Natural killer cell (primary cell): Measurements from ENCODE around the gene TCL1B. TPM values are rescaled to one million over a fixed set of nuclear protein-coding genes. Genes with fewer than 3 reads are reported as not detected.
"Not testable (repeated sequence)": the region's sequence is repeated elsewhere in the genome, so short reads cannot be mapped to it uniquely, and the experiment has no call there.

Experiments
- ATAC-seq, 3 donors: fragments of 150-1000 bp in 2 of 3; fragments of 200-7000 bp in 1 of 3; cut with Tn5 transposase; 1 replicate in 1 of 3; 2 replicates in 2 of 3; pipeline ENCODE4 v1.10.0; 2021; ENCODE audit warnings: mild to moderate bottlenecking in 2 of 3, moderate library complexity in 2 of 3
- DNase-seq, 2 donors: peaks; one replicate each; pipeline versions ENCODE4 v3.0.0 to v3.0.0-alpha.2; 2013 to 2021; ENCODE audit warnings: mixed read lengths in 1 of 2
- H3K27ac ChIP-seq: one replicate; pipeline ENCODE4 v1.5.1; 2013; ENCODE audit warnings: mild to moderate bottlenecking, low read length
- H3K27me3 ChIP-seq: one replicate; pipeline ENCODE4 v1.6.1; 2013; ENCODE audit warnings: low read length; ENCODE audit not compliant: control insufficient read depth, insufficient read depth
- H3K36me3 ChIP-seq: one replicate; pipeline ENCODE4 v1.6.1; 2013; ENCODE audit warnings: low read length; ENCODE audit not compliant: control insufficient read depth, insufficient read depth
- H3K4me1 ChIP-seq: one replicate; pipeline ENCODE4 v1.6.1; 2013; ENCODE audit warnings: low read length; ENCODE audit not compliant: control insufficient read depth, insufficient read depth
- H3K4me3 ChIP-seq: one replicate; pipeline ENCODE4 v1.5.1; 2013; ENCODE audit warnings: low read length
- H3K9me3 ChIP-seq: one replicate; pipeline ENCODE4 v1.6.1; 2013; ENCODE audit warnings: low read length; ENCODE audit not compliant: control insufficient read depth, insufficient read depth
- H3K27ac Mint-ChIP-seq, 2 donors: one replicate each; pipeline ENCODE4 v1.8.0; 2022; ENCODE audit warnings: mild to moderate bottlenecking in 2 of 2, mixed read lengths in 2 of 2, moderate library complexity in 1 of 2
- H3K27me3 Mint-ChIP-seq, 2 donors: one replicate each; pipeline ENCODE4 v1.8.0; 2022; ENCODE audit warnings: low read depth in 2 of 2, mixed read lengths in 2 of 2
- H3K36me3 Mint-ChIP-seq: one replicate; pipeline ENCODE4 v1.8.0; 2022; ENCODE audit warnings: mixed read lengths
- H3K4me1 Mint-ChIP-seq, 2 donors: one replicate each; pipeline ENCODE4 v1.8.0; 2022; ENCODE audit warnings: mixed read lengths in 2 of 2
- H3K4me3 Mint-ChIP-seq: one replicate; pipeline ENCODE4 v1.8.0; 2022; ENCODE audit warnings: mild to moderate bottlenecking, moderate library complexity, mixed read lengths
- H3K9me3 Mint-ChIP-seq, 2 donors: one replicate each; pipeline ENCODE4 v1.8.0; 2022; ENCODE audit warnings: mixed read lengths in 2 of 2
- WGBS: methylation state at CpG from one replicate; pipeline ENCODE4 v1.1.7; 2013; ENCODE audit warnings: missing lambda C conversion rate; ENCODE audit not compliant: insufficient coverage; 5-methylcytosine and 5-hydroxymethylcytosine counted together
- intact Hi-C: fragments of 100-400 bp; cut with micrococcal nuclease; formaldehyde crosslinking; loops from one replicate; pipeline ENCODE4 v1.14.2; 2022
- total RNA-seq, 4 donors: library from RNA; stranded (reverse); fragments of 120-200 nt in 1 of 4; gene quantifications; one replicate each; pipeline versions ENCODE4 v1.2.3 to v1.2.4, GENCODE V29; 2013 to 2022
- TF ChIP-seq, protein P1 (sequence below): fragments of 200-600 bp; IDR thresholded peaks from one replicate; pipeline ENCODE4 v1.8.0; 2022; ENCODE audit warnings: antibody characterized with exemption

The TCL1B gene
- total RNA-seq, 3 donors from 2014 or later (not counting 1 experiment from before 2014, with no cell fraction given), result not detected

DNA sequence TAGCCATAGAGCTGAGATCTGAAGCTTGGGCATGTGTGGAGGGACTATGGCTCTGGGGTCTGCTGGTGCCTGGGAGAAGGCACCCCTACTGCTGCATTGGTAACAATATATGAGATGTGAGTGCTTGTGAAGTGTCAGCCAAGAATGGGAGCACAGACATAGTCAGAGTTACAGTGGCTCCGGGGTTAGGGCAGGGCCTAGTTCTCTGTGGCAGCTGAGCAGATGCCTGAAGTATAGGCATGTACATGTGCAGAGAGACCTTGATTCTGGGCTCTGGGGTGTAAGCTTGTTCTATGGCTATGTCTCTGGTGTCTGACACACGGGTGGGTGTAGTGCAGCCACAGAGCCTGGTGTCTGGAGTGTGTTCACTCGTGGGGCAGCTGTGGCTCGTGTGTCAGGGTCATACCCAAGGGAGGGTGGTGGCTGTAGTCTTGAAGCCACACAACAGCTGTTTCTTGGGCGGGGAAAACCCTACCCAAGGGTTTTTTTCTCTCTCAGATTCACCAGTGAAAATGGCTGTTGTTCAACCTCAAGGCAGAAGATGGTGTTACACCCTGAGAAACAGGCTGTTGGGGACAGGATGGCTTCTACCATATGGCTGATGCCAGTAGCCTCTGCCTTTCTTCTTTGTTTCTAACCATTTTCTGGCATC, 39.6 kb downstream of the TCL1B start:
- peaks cover 14 to 42% of the 10 kb centered on the region in 2 donors for H3K27me3 Mint-ChIP-seq
- no peak overlapping the region for H3K4me3 ChIP-seq
- intact Hi-C loops, result no loop called here
- no peak for ATAC-seq
- H3K27ac ChIP-seq, result no peak overlapping the region
- H3K9me3 ChIP-seq, result peaks cover 4% of the 10 kb centered on the region
- TF ChIP-seq, protein P1, sequence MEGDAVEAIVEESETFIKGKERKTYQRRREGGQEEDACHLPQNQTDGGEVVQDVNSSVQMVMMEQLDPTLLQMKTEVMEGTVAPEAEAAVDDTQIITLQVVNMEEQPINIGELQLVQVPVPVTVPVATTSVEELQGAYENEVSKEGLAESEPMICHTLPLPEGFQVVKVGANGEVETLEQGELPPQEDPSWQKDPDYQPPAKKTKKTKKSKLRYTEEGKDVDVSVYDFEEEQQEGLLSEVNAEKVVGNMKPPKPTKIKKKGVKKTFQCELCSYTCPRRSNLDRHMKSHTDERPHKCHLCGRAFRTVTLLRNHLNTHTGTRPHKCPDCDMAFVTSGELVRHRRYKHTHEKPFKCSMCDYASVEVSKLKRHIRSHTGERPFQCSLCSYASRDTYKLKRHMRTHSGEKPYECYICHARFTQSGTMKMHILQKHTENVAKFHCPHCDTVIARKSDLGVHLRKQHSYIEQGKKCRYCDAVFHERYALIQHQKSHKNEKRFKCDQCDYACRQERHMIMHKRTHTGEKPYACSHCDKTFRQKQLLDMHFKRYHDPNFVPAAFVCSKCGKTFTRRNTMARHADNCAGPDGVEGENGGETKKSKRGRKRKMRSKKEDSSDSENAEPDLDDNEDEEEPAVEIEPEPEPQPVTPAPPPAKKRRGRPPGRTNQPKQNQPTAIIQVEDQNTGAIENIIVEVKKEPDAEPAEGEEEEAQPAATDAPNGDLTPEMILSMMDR, result no peak
- WGBS, result 68% methylated on average over 5 of the region's 5 CpGs
- H3K36me3 Mint-ChIP-seq, result no peaks in the 10 kb centered on the region
- peaks cover 4% of the 10 kb centered on the region for H3K27me3 ChIP-seq
- no peak overlapping the region for H3K4me3 Mint-ChIP-seq
- H3K4me1 ChIP-seq, result no peaks in the 10 kb centered on the region
- no peak overlapping the region for H3K27ac Mint-ChIP-seq
- H3K36me3 ChIP-seq, result no peaks in the 10 kb centered on the region
- no peaks in the 10 kb centered on the region for H3K4me1 Mint-ChIP-seq
- no peak for DNase-seq
- peaks cover 0 to 3% of the 10 kb centered on the region in 2 donors for H3K9me3 Mint-ChIP-seq

DNA sequence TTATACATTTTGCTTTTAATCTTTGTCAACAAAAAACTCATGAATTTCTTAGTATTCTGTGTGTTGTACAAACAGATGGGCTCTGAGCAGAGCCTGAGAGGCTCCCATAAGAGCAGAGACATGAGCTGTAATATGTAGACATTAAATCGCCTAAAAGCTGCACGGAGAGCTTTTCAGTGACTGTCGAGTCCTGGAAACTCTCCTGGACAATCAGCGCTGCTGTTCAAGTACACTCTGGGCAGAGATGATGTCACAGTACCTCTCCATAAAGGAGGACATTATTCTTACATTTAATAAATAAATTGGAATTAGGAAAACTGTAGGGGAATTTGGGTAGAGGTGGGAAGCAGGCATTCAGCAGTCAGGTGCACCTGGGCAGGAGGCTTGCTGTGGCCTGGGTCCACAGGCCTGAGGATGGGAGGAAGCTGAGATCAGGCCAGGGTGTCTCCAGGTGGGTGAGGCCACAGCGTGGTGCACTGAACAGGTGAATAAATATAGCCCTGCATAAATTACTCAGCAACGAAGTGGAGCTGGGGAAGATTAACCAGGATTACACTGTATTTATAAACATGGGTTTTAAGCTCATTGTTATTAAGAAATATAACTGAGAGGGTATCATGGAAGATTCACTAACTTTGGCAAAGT, 41.0 kb downstream of the TCL1B start:
- no peak for ATAC-seq
- 88% methylated on average over 6 of the region's 6 CpGs for WGBS
- Histone ChIP-seq H3K36me3 (no peaks in the 10 kb centered on the region), H3K9me3 (peaks cover 4% of the 10 kb centered on the region), H3K27ac (no peak overlapping the region), H3K4me1 (no peaks in the 10 kb centered on the region), H3K4me3 (no peak overlapping the region), H3K27me3 (peaks cover 4% of the 10 kb centered on the region)
- TF ChIP-seq, protein P1, result no peak
- H3K4me3 Mint-ChIP-seq, result no peak overlapping the region
- H3K27ac Mint-ChIP-seq, result no peak overlapping the region
- H3K27me3 Mint-ChIP-seq, result peaks cover 14 to 46% of the 10 kb centered on the region in 2 donors
- H3K9me3 Mint-ChIP-seq, result peaks cover 0 to 3% of the 10 kb centered on the region in 2 donors
- no peaks in the 10 kb centered on the region for H3K36me3 Mint-ChIP-seq
- H3K4me1 Mint-ChIP-seq, result no peaks in the 10 kb centered on the region
- DNase-seq, result no peak
- intact Hi-C loops, result no loop called here

DNA sequence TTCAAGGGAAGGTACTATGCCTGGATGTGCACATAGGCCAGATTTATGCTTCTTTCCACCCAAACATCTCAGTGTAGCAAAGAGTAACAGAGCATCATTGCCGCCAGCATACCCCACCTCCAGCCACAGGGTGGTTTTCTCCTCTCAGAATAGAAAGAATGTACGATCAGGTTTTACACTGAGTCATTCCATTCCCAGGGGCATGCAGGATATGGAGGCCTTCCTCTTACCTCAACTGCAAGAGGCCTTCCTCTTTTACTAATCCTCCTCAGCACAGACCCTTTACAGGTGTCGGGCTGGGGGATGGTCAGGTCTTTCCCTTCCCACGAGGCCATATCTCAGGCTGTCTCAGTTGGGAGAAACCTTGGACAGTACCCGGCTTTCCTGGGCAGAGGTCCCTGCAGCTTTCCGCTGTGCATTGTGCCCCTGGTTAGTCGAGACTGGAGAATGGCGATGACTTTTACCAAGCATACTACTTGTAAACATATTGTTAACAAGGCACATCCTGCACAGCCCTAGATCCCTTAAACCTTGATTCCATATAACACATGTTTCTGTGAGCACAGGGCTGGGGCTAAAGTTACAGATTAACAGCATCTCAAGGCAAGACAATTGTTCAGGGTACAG, 43.3 kb downstream of the TCL1B start:
- H3K27ac ChIP-seq, H3K9me3 ChIP-seq, DNase-seq, H3K27me3 ChIP-seq, H3K4me3 Mint-ChIP-seq, H3K27ac Mint-ChIP-seq, H3K36me3 ChIP-seq, H3K4me3 ChIP-seq, H3K36me3 Mint-ChIP-seq, H3K4me1 Mint-ChIP-seq, intact Hi-C loops, H3K4me1 ChIP-seq, H3K9me3 Mint-ChIP-seq, ATAC-seq: not testable (repeated sequence)
- 65% methylated on average over 8 of the region's 8 CpGs for WGBS
- peaks cover 6 to 50% of the 10 kb centered on the region in 2 donors for H3K27me3 Mint-ChIP-seq

DNA sequence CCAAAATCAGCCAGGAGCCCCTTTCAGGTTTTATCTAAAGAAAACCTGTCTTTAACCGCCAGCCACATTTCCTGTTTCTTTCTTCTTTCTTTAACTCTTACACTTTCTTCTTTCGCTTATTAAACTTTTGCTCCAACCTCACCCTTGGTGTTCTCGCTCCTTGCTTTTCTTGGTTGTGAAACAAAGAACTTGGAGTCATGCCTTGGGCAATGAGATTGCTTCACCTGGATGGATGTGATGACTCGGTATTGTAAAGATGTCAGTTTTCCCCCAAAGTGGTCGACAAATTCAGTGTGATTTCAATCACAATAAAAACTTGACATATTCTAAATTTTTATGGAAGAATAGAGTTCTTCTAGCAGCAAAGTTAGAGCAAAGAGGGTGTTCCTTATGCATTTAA, 43.9 kb downstream of the TCL1B start:
- DNase-seq (no peak), ATAC-seq (no peak)
- 76% methylated on average over 4 of the region's 5 CpGs for WGBS
- TF ChIP-seq, protein P1, result no peak
- H3K36me3 Mint-ChIP-seq, result no peaks in the 10 kb centered on the region
- no peaks in the 10 kb centered on the region for H3K4me1 ChIP-seq
- H3K36me3 ChIP-seq, result no peaks in the 10 kb centered on the region
- H3K4me1 Mint-ChIP-seq, result no peaks in the 10 kb centered on the region
- no peaks in the 10 kb centered on the region for H3K9me3 ChIP-seq
- intact Hi-C loops, result no loop called here
- no peak overlapping the region for H3K4me3 Mint-ChIP-seq
- H3K27ac ChIP-seq, result no peak overlapping the region
- peaks cover 6 to 46% of the 10 kb centered on the region in 2 donors for H3K27me3 Mint-ChIP-seq
- H3K27me3 ChIP-seq, result no peaks in the 10 kb centered on the region
- H3K27ac Mint-ChIP-seq, result no peak overlapping the region
- no peak overlapping the region for H3K4me3 ChIP-seq
- H3K9me3 Mint-ChIP-seq, result no peaks in the 10 kb centered on the region
